MM.1S (cell line): ENCODE results near the gene SNRNP27.

Source experiments
- DNase-seq: peaks from one replicate; pipeline ENCODE4 v3.0.0-alpha.2; 2015
- H2AFZ ChIP-seq: fragments of 300-600 bp; sonication (generic); 2 replicates; pipeline ENCODE4 v1.6.0; 2016; ENCODE audit warnings: antibody characterized with exemption, low read length
- H3F3A ChIP-seq: fragments of 300-600 bp; sonication (generic); 2 replicates; pipeline ENCODE4 v1.6.1; 2016; ENCODE audit warnings: mild to moderate bottlenecking, antibody characterized with exemption, low read length, moderate library complexity, mixed read lengths; ENCODE audit not compliant: insufficient read depth
- H3K27ac ChIP-seq: fragments of 300-600 bp; sonication (generic); 2 replicates; pipeline ENCODE4 v1.5.1; 2016; ENCODE audit warnings: mild to moderate bottlenecking, low read length
- H3K27me3 ChIP-seq: fragments of 300-600 bp; sonication (generic); replicated peaks from 2 replicates; pipeline ENCODE4 v1.6.0; 2016; ENCODE audit warnings: low read length; ENCODE audit not compliant: insufficient read depth
- H3K36me3 ChIP-seq: fragments of 300-600 bp; sonication (generic); replicated peaks from 2 replicates; pipeline ENCODE4 v1.6.1; 2016; ENCODE audit warnings: mild to moderate bottlenecking, low read length, mixed read lengths; ENCODE audit not compliant: insufficient read depth
- H3K4me1 ChIP-seq: fragments of 300-600 bp; sonication (generic); 2 replicates; pipeline ENCODE4 v1.6.1; 2016; ENCODE audit warnings: low read length, mixed read lengths
- H3K4me2 ChIP-seq: fragments of 300-600 bp; sonication (generic); 2 replicates; pipeline ENCODE4 v1.6.0; 2016; ENCODE audit warnings: low read depth, low read length
- H3K4me3 ChIP-seq: fragments of 300-600 bp; sonication (generic); 2 replicates; pipeline ENCODE4 v1.5.1; 2016; ENCODE audit warnings: low read length, mixed read lengths
- H3K79me2 ChIP-seq: fragments of 300-600 bp; sonication (generic); 2 replicates; pipeline ENCODE4 v1.6.1; 2016; ENCODE audit warnings: mixed run types, low read length, mixed read lengths
- H3K9ac ChIP-seq: fragments of 300-600 bp; sonication (generic); 2 replicates; pipeline ENCODE4 v1.6.1; 2016; ENCODE audit warnings: low read length, mixed read lengths
- H3K9me2 ChIP-seq: fragments of 300-600 bp; sonication (generic); replicated peaks from 2 replicates; pipeline ENCODE4 v1.6.1; 2016; ENCODE audit warnings: mild to moderate bottlenecking, low read length, mixed read lengths; ENCODE audit not compliant: insufficient read depth
- H3K9me3 ChIP-seq: fragments of 300-600 bp; sonication (generic); replicated peaks from 2 replicates; pipeline ENCODE4 v1.6.1; 2016; ENCODE audit warnings: mild to moderate bottlenecking, low read length, mixed read lengths; ENCODE audit not compliant: insufficient read depth
- H4K20me1 ChIP-seq: fragments of 300-600 bp; sonication (generic); 2 replicates; pipeline ENCODE4 v1.6.1; 2016; ENCODE audit warnings: mild to moderate bottlenecking, low read length, moderate library complexity, mixed read lengths; ENCODE audit not compliant: insufficient read depth
- CTCF ChIP-seq: fragments of 300-600 bp; sonication (generic); IDR thresholded peaks from 2 replicates; pipeline ENCODE4 v1.5.1; 2016; ENCODE audit warnings: antibody characterized with exemption, low read length, mixed read lengths
- EZH2 ChIP-seq: fragments of 300-600 bp; sonication (generic); optimal IDR thresholded peaks from 2 replicates; pipeline ENCODE3; 2017; ENCODE audit warnings: low read depth, mild to moderate bottlenecking, antibody characterized with exemption, low read length, mixed read lengths
- EZH2phosphoT487 ChIP-seq: fragments of 300-600 bp; sonication (generic); IDR thresholded peaks from 2 replicates; pipeline ENCODE4 v1.6.1; 2018; ENCODE audit warnings: antibody characterized with exemption, low read length

The SNRNP27 gene

DNA sequence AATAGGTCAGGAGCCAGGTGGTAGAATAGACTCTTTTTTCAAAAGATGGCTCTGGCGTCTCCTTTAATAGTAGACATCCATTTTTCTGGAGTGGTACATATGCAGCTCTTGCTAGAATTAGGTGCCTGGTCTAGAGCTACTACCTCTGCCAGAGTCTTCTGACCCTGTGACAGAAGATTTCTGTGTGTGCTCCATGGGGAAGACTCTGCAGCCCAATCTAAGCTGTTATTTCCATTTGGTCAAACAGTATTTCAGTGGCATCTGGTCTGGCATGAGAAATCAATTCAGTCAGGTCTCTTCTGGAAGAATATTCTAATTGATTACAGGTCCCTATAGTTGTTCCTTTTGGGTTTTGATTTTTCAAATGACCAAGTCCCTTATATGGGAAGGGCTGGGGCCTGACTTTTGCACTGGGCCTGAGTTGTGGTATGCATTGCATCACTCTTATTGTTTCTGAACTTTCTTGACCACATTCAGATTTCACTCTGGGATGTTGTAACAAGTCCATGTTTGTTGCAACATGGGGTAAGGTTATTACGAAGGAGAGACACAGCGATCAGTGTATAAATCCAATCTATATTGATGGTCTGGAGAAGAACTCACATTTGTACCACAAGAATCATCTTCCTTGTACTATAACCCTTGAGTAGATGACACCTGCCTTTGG, 33.2 kb downstream of the SNRNP27 start:
- DNase-seq, result no peak
- H3K27me3 ChIP-seq, result no peaks in the 10 kb centered on the region
- H3K4me2 ChIP-seq, result no peak overlapping the region
- H2AFZ ChIP-seq, result no peak overlapping the region
- H4K20me1 ChIP-seq, result no peaks in the 10 kb centered on the region
- no peaks in the 10 kb centered on the region for H3K36me3 ChIP-seq
- no peaks in the 10 kb centered on the region for H3F3A ChIP-seq
- TF ChIP-seq EZH2 (no peak), EZH2phosphoT487 (no peak), CTCF (no peak)
- no peaks in the 10 kb centered on the region for H3K79me2 ChIP-seq
- H3K9ac ChIP-seq, result no peak overlapping the region
- no peak overlapping the region for H3K27ac ChIP-seq
- peaks cover 3% of the 10 kb centered on the region; the same call in 1 of the 2 replicates for H3K4me1 ChIP-seq
- H3K9me2 ChIP-seq, result no peaks in the 10 kb centered on the region
- H3K4me3 ChIP-seq, result no peak overlapping the region
- no peaks in the 10 kb centered on the region for H3K9me3 ChIP-seq

GRCh38 chr2:69931832-69932595, 38.3 kb downstream of the SNRNP27 start:
- TF ChIP-seq EZH2phosphoT487 (no peak), EZH2 (no peak), CTCF (no peak)
- Histone ChIP-seq H4K20me1 (no peaks in the 10 kb centered on the region), H3K9ac (no peak overlapping the region), H2AFZ (no peak overlapping the region), H3K4me2 (no peak overlapping the region), H3K9me2 (no peaks in the 10 kb centered on the region), H3F3A (peaks cover 6% of the 10 kb centered on the region; the same call in 1 of the 2 replicates), H3K36me3 (no peaks in the 10 kb centered on the region), H3K27ac (no peak overlapping the region), H3K79me2 (no peaks in the 10 kb centered on the region), H3K4me1 (peaks cover 29% of the 10 kb centered on the region), H3K27me3 (no peaks in the 10 kb centered on the region), H3K4me3 (no peak overlapping the region), H3K9me3 (no peaks in the 10 kb centered on the region)
- no peak for DNase-seq

- Histone ChIP-seq H3K27ac (no peak overlapping the region), H2AFZ (no peak overlapping the region), H3K4me3 (no peak overlapping the region), H3K79me2 (no peaks in the 10 kb centered on the region), H3F3A (peaks cover 6% of the 10 kb centered on the region; the same call in 1 of the 2 replicates), H4K20me1 (no peaks in the 10 kb centered on the region), H3K4me1 (peaks cover 29% of the 10 kb centered on the region), H3K36me3 (no peaks in the 10 kb centered on the region), H3K4me2 (no peak overlapping the region), H3K9me2 (no peaks in the 10 kb centered on the region), H3K27me3 (no peaks in the 10 kb centered on the region), H3K9ac (no peak overlapping the region), H3K9me3 (no peaks in the 10 kb centered on the region)
- DNase-seq, result no peak
- TF ChIP-seq EZH2phosphoT487 (no peak), EZH2 (no peak), CTCF (no peak)
These were observed 38.8 kb downstream of the SNRNP27 start for GRCh38 chr2:69932596-69932922.
